AG04450 (cell line): ENCODE measurements around the gene CROCC. TPM values are rescaled to one million over a fixed set of nuclear protein-coding genes. Genes with fewer than 3 reads are reported as not detected.
A peak's percentile ranks its signal among the peaks of the same experiment; 100 is the strongest.

Experiments used
- CTCF ChIA-PET: fragments of 300-600, 350-600 bp; formaldehyde crosslinking; extraction: SDS; loops from one replicate; lab custom pipeline; 2022; ENCODE audit warnings: antibody characterized with exemption, inconsistent platforms; lab: Charles Lee
- POLR2A ChIA-PET: fragments of 350-600 bp; formaldehyde crosslinking; extraction: SDS; loops from one replicate; lab custom pipeline; 2021; ENCODE audit warnings: antibody characterized with exemption, inconsistent platforms; lab: Yijun Ruan, JAX
- DNase-seq: peaks from one replicate; pipeline ENCODE4 v3.0.0-alpha.2; 2011; ENCODE audit warnings: low read depth, low spot score
- H3K27ac ChIP-seq: one replicate; pipeline ENCODE4 v1.5.1; 2012; ENCODE audit warnings: low read depth, low read length, control low read depth
- H3K27me3 ChIP-seq: one replicate; pipeline ENCODE4 v1.6.0; 2012; ENCODE audit warnings: low read length; ENCODE audit not compliant: control insufficient read depth, insufficient read depth
- H3K4me3 ChIP-seq: 2 replicates; pipeline ENCODE4 v1.5.1; 2011; ENCODE audit warnings: mild to moderate bottlenecking, low read depth, low read length, control low read depth
- H3K9me3 ChIP-seq: 2 replicates; pipeline ENCODE4 v1.5.1; 2012; ENCODE audit warnings: low read length; ENCODE audit not compliant: control insufficient read depth, insufficient read depth
- polyA plus RNA-seq: library from polyadenylated mRNA; depleted of rRNA; stranded (reverse); fragments of >200 nt; gene quantifications from 2 replicates; pipeline ENCODE4 v1.2.3, GENCODE V29; 2011
- TF ChIP-seq, protein P1 (sequence below): IDR thresholded peaks from 2 replicates; pipeline ENCODE4 v1.5.1; 2011; ENCODE audit warnings: low read depth, low read length, control low read depth, inconsistent platforms

The CROCC gene
- polyA plus RNA-seq, 1 experiment: 4.2 TPM

DNA sequence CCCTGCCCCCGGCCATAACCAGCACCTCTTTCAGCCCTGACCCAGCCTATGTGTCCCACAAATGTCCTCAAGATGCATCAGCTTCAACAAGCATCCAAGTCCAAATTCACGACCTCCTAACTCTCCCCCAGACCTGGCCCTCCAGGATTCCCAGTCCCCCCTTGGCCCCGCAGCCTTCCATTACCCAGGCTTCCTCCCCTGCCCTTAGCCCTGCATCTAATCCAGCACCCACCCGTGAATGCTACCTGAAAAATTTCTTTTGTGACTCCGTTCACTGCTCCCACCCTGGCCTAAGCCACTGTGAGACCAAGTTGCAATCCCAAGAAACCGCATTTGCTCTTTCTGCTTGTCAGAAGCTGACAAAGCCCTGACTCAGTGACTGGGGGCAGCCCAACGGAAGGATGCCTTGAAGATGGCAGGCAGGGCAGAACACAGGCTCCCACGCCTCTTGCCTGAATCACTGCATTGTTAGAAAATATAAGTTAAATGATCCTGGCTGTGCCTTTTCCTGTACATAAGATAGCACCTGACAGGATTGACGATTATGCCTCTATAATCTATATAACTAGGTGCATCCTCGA is 59.6 kb downstream of the CROCC start:
- Histone ChIP-seq H3K27me3 (no peaks in the 10 kb centered on the region), H3K27ac (peak overlapping the region; percentile 81), H3K9me3 (no peaks in the 10 kb centered on the region; the same call in 1 of the 2 replicates), H3K4me3 (0 out of 2 replicates have a peak overlapping the region, but pooled peaks have one; percentile 7)
- ChIA-PET POLR2A (no interaction called here), CTCF (interaction anchor here (2.9 kb wide), 1 partner anchor 21 kb away, joined by 13 read pairs; no protein-coding TSS in a partner anchor)
- peak; percentile 64 for DNase-seq
- TF ChIP-seq, protein P1, sequence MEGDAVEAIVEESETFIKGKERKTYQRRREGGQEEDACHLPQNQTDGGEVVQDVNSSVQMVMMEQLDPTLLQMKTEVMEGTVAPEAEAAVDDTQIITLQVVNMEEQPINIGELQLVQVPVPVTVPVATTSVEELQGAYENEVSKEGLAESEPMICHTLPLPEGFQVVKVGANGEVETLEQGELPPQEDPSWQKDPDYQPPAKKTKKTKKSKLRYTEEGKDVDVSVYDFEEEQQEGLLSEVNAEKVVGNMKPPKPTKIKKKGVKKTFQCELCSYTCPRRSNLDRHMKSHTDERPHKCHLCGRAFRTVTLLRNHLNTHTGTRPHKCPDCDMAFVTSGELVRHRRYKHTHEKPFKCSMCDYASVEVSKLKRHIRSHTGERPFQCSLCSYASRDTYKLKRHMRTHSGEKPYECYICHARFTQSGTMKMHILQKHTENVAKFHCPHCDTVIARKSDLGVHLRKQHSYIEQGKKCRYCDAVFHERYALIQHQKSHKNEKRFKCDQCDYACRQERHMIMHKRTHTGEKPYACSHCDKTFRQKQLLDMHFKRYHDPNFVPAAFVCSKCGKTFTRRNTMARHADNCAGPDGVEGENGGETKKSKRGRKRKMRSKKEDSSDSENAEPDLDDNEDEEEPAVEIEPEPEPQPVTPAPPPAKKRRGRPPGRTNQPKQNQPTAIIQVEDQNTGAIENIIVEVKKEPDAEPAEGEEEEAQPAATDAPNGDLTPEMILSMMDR: no peak

GRCh38 chr1:16982902-16983301 is 61.2 kb downstream of the CROCC start:
- Histone ChIP-seq H3K27me3 (no peaks in the 10 kb centered on the region), H3K27ac (no peak overlapping the region), H3K4me3 (no peak overlapping the region), H3K9me3 (no peaks in the 10 kb centered on the region; the same call in 1 of the 2 replicates)
- DNase-seq: no peak
- POLR2A ChIA-PET: no interaction called here
- CTCF ChIA-PET: interaction anchor here (2.9 kb wide), 1 partner anchor 23 kb away, joined by 13 read pairs; no protein-coding TSS in a partner anchor
- TF ChIP-seq, protein P1: no peak

DNA sequence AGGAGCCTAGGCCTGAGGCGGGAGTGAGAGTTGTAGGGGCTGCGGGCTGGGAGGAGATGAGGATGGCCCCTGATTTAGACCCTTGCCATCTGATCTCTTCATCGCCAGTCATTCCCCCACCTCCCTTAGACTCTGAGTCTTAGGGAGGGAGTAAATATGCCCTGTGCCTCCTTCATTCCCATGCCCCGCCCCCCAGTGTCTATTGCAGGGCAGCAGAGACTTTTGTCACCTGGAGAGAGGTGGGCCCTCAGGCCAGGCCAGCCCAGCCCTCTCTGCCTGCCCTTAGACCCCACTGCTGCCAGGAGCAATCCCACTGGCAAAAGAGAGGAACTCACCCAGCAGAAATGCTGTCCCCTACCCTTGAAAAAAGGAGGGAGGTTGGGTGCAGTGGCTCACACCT is 61.9 kb downstream of the CROCC start:
- TF ChIP-seq, protein P1: no peak
- Histone ChIP-seq H3K4me3 (no peak overlapping the region), H3K9me3 (no peaks in the 10 kb centered on the region; the same call in 1 of the 2 replicates), H3K27me3 (no peaks in the 10 kb centered on the region), H3K27ac (no peak overlapping the region)
- ChIA-PET POLR2A (no interaction called here), CTCF (no interaction called here)
- no peak for DNase-seq

GRCh38 chr1:16984717-16985116 is 63.0 kb downstream of the CROCC start:
- POLR2A ChIA-PET: no interaction called here
- Histone ChIP-seq H3K4me3 (no peak overlapping the region), H3K9me3 (no peaks in the 10 kb centered on the region; the same call in 1 of the 2 replicates), H3K27me3 (no peaks in the 10 kb centered on the region), H3K27ac (peak overlapping the region; percentile 57)
- TF ChIP-seq, protein P1: no peak
- CTCF ChIA-PET: interaction anchor here (1.5 kb wide), 1 partner anchor 23 kb away, joined by 3 read pairs; no protein-coding TSS in a partner anchor
- DNase-seq: peak; percentile 53

DNA sequence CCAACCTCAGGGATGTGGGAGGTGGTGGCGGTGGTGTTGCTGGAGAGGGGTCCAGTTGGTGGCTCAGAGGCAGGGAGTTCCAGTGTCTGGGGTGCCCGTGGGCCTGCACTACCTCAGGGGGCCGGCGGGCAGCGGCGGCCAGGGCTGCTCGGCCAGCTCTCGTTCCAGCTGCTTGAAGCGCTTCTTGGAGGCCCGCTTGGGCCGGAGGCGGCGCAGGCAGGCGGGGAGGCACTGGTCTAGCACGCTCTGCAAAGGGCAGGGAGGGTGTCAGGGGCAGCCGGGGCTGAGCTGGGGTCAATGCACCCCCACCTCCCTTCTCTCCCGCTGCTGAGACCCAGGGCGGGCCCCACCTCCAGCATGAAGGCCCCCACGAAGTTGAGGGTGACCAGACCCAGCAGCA is 64.4 kb downstream of the CROCC start:
- ChIA-PET CTCF (interaction anchor here (1.2 to 1.5 kb wide), 3 partner anchors 10 to 26 kb away, joined by 3 to 5 read pairs (median 3); no protein-coding TSS in a partner anchor), POLR2A (no interaction called here)
- TF ChIP-seq, protein P1: no peak

More for the DNA sequence above, 64.4 kb downstream of the CROCC start:
- no peak overlapping the region for H3K4me3 ChIP-seq
- H3K9me3 ChIP-seq: no peaks in the 10 kb centered on the region; the same call in 1 of the 2 replicates
- no peaks in the 10 kb centered on the region for H3K27me3 ChIP-seq
- no peak for DNase-seq
- no peak overlapping the region for H3K27ac ChIP-seq
